NCI-H446 treated with DMSO at 0.1 percent for 48 hours (cell line): ENCODE data around the gene MAP7D1.
"Not testable (repeated sequence)": the region's sequence is repeated elsewhere in the genome, so short reads cannot be mapped to it uniquely, and the experiment has no call there.

Source experiments
- DNase-seq: peaks from one replicate; lab custom pipeline; 2025; lab: John Stamatoyannopoulos, UW

The MAP7D1 gene

GRCh38 chr1:36168514-36168913 is 12.6 kb downstream of the MAP7D1 start:
- DNase-seq: no peak

- DNase-seq: no peak
Measured at GRCh38 chr1:36170643-36171412, 14.9 kb downstream of the MAP7D1 start.

- DNase-seq: no peak
Measured at GRCh38 chr1:36172017-36172747, 16.2 kb downstream of the MAP7D1 start.

GRCh38 chr1:36172983-36173382 is 17.0 kb downstream of the MAP7D1 start:
- no peak for DNase-seq

- no peak for DNase-seq
Measured at GRCh38 chr1:36174713-36175112, 18.8 kb downstream of the MAP7D1 start.

- DNase-seq: no peak
Measured at GRCh38 chr1:36175137-36176095, 19.5 kb downstream of the MAP7D1 start.

GRCh38 chr1:36176106-36176949 is 20.4 kb downstream of the MAP7D1 start:
- no peak for DNase-seq

GRCh38 chr1:36177589-36178431 is 21.9 kb downstream of the MAP7D1 start:
- no peak for DNase-seq

- no peak for DNase-seq
Measured at GRCh38 chr1:36178471-36179219, 22.7 kb downstream of the MAP7D1 start.

GRCh38 chr1:36179220-36179600 is 23.2 kb downstream of the MAP7D1 start:
- no peak for DNase-seq

GRCh38 chr1:36182734-36183133 is 26.8 kb downstream of the MAP7D1 start:
- no peak for DNase-seq

GRCh38 chr1:36183309-36183856 is 27.4 kb downstream of the MAP7D1 start:
- no peak for DNase-seq

GRCh38 chr1:36187800-36188593 is 32.0 kb downstream of the MAP7D1 start:
- peak; percentile 71 for DNase-seq

- DNase-seq: not testable (repeated sequence)
Measured at GRCh38 chr1:36196805-36197204, 40.8 kb downstream of the MAP7D1 start.

- no peak for DNase-seq
Measured at GRCh38 chr1:36198641-36199040, 42.7 kb downstream of the MAP7D1 start.

GRCh38 chr1:36199934-36200741 is 44.2 kb downstream of the MAP7D1 start:
- no peak for DNase-seq

GRCh38 chr1:36203027-36203553 is 47.1 kb downstream of the MAP7D1 start:
- DNase-seq: no peak
